GM19043 (cell line): ENCODE measurements around the gene SLC26A6.

Source experiments
- ATAC-seq: cut with Tn5 transposase; IDR thresholded peaks from one replicate; pipeline ENCODE4 v1.9.1; 2021; ENCODE audit warnings: low read depth; ENCODE audit not compliant: unreplicated experiment

The SLC26A6 gene

DNA sequence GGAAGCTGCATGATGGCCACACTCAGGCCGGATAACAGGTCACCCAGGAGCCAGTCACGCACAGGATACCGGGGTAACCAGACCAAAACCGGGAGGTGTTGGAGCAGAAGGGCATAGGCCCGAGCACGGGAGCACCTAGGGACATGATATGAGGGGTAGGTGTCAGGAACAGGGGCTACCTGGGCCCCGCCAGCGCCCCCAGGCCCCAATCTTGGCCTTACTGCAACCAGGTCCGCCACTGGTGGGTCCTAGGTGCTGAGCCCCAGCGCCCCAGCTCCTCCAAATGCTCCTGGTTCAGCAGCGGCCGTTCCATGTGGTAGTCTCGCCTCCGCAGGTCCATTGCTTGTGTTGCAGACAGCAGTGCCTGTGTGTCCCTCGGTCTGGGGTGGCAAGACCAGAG, 2.0 kb downstream of the SLC26A6 start:
- no peak for ATAC-seq

DNA sequence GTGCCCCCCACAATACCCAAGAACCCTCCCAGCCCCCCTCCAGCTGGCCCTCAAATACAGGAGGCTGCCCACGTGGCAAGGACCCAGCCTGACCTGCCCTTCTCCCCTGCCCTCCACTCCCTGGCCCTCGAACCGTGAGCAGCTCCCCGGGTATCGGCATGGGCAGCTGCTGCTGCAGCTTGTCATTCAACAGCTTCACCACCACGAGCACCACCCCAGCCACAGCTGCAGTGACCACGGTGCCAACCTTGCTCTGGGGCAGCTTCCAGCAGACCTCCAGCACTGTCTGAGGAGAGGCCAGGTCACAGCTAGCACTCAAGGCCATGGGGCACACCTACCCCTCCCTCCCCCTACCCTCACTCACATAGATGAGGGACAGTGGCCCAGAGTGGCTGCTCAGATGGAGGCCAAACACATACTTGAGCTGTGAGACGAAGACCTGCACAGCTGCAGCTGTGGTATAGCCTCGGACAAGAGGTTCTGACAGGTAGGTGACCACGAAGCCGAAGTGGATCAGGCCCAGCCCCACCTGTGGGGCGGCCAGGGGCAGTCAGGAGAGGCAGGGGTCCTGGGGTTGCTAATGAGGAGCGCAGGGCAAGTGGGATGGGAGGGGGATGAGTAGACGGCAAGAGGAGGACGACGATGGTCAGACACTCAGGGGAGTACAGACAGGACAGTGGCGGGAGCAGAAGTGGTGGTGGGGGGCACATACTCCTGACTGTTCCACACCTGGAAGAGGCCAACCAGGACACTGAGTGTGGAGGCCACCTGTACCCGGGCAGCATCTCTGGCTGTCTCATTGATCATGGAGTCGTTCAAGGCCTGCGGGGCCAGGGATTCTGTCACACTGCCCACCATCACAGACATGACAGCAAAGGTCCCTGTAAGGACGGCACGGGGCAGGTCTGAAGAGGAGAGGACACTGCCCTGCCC, 3.5 kb downstream of the SLC26A6 start:
- ATAC-seq = no peak

DNA sequence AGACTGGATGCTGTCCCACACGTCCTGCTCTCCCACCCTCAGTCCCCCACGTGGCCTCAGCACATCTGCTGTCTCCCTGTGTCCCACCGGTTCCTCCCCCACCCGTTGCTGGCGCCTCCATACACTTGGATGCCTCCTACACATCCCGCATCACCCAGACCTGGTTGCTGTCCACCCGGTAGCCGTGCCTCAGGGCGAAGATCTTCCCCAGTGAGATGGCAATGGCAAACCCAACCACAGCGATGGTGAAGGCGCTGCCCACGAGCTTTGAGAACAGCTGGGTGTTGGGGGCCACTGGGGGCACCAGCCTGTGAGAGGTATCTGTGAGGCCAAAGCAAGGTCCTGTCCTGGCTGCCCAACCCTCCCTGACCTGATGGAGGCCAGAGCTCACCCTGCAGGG, 4.4 kb downstream of the SLC26A6 start:
- ATAC-seq = no peak

DNA sequence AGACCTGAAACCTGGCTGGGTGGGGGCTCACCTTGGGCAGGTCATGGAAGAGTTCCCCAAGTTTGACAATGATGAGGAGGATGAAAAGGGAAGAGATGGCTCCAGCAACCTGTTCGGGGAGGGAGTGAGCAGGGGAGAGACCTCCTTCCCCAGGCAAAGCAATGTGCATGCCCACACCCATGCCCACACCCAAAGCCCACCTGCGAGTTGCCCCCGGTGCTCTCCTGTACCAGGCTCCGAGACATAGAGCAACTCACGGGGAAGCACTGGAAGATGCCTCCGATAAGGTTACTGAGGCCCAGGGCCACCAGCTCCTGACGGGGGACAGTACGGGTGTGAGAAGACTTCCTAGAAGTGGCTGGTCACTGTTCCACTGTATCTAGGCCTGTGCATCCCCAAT, 4.9 kb downstream of the SLC26A6 start:
- ATAC-seq = no peak

DNA sequence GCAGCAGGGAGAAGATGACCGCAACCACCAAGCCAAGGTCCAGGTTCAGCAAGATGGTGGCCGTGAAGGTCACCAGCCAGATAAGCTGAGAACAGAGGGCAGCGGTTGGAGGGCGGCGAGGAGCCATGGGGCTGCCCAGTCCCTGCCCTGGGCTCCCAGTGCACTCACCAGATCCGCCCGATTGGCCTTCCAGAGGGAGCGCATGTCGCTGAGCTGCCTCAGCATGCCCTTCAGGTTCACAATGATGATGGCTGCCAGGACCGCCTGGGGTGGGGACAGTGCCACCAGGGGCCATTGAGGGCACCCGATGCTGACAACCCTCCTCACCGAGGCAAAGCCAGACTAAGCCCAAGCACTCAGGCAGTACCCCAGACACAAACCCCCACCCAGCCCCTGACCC, 5.4 kb downstream of the SLC26A6 start:
- ATAC-seq = no peak

DNA sequence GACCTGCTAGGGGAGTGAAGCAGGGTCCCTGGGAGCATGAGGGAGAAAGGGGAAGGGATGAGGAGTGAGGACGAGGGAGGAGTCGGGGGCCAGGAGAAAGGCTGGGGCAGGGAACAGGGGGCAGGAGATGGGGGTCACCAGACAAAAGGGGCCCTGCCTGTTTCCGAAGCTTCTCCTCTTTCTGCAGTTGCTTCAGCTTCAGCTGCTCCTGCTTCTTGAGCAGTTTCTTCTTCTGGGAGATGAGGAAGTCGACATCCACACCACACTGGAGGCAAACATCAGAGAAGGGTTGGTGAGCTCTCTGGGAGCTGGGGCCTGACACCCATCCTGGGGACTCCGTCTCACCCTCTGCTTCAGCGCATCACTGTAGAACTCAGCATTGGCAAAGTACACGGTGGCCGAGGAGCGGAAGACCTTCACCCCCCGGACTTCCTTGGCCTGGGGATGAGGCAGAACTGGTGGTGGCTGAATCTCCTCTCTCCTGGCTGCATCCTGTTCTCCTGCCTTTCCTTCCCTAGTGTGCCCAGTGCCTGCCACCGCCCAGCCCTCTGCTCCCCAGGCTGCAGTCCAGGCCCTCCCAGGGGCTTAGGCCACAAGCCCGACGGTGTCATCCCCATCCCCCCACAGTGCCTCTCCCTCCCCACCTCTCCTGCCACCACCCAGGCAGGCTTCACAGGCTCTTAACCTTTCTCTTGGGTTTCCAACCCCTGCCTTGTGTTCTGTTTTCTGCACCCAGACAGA, 6.8 kb downstream of the SLC26A6 start:
- ATAC-seq = no peak

DNA sequence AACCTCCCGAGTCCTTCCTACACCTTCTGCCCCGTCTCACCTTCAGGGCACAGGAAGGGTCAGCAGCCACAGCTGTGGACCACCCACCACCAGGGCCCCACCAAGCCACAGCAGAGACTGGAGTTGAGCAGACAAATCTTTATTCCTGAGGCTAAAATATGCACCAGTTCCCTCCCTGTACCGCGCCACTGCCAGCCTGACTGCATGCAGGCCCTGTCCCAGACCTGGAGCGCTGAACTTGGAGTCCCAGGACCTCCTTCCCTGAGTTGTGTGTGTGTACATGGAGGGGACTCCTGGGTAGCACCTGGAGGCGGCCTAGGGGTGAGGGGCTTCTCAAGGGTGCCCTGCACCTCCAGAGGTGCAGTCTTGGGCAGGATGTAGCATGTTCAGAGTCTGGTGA, 9.7 kb downstream of the SLC26A6 start:
- no peak for ATAC-seq

DNA sequence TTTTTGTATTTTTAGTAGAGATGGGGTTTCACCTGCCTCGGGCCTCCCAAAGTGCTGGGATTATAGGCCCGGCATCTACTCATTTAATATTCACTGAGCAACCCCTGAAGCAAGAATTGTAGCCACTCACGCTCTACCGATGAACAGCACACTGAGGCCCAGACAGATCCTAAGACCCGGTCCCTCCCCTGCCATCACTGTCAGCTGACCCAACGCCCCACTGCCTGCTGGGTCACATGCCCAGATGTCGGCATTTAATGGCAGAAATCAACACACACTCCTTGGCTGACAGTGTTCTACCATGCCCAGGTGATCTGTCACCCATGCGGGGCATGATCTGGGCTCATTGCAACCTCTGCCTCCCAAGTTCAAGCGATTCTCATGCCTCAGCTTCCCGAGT, 10.5 kb downstream of the SLC26A6 start:
- ATAC-seq = no peak

DNA sequence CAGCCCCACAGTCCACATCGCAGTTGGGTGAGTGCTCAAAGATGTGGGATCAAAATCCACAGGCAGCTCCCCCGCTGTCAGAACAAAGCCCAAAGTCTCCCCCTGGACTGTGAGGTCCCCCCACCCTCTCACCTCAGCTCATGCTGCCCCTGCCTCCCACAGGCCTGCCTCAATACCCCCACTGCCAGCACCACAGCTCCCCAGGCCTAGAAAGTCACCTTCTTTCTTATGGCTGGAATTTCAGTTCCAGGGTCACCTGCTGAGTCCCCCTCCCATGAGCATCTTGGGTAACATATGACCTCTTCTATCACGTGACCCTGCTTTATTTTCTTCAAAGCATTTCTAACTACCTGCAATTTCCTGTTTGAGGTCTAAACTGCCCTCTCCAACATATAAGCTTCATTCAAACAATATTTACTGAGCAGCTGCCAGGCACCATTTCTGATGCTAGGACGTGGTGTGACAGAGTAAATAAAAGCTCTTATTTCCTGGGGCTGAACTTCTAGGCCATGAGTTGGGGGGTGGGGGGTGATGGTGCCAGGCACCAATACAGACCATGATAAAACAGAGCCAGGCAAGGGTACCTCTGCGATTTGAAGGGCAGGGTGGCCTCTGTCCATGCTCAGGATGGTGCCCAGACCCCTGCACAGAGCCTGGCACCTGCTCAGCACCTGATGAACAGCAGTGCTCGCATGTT, 11.3 kb downstream of the SLC26A6 start:
- ATAC-seq = no peak

DNA sequence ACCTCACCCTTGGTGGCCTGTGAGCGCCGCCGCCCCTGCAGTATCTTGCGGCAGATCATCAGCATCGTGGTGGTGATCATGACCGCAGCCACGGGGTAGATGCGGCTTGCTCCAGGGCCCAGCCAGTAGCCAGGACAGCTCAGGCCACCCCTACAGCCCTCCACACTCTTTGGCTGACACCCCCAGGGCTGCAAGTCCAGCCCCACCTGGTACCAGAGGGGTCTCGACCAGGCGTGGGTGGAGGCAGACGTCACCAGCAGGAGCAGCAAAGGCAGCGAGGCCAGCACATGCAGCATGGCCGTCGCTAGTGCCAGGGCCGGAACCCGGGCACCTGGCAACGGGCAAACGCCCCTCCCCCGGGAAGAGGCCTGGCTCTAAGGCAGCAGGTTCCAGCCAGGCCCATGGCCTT, 13.8 kb downstream of the SLC26A6 start, which contains the start of gene TMEM89:
TSS of gene TMEM89 (minus strand) at position 309 of the 409 bp plus-strand sequence. CDS start at position 296, 13 bp downstream.
- no peak for ATAC-seq

DNA sequence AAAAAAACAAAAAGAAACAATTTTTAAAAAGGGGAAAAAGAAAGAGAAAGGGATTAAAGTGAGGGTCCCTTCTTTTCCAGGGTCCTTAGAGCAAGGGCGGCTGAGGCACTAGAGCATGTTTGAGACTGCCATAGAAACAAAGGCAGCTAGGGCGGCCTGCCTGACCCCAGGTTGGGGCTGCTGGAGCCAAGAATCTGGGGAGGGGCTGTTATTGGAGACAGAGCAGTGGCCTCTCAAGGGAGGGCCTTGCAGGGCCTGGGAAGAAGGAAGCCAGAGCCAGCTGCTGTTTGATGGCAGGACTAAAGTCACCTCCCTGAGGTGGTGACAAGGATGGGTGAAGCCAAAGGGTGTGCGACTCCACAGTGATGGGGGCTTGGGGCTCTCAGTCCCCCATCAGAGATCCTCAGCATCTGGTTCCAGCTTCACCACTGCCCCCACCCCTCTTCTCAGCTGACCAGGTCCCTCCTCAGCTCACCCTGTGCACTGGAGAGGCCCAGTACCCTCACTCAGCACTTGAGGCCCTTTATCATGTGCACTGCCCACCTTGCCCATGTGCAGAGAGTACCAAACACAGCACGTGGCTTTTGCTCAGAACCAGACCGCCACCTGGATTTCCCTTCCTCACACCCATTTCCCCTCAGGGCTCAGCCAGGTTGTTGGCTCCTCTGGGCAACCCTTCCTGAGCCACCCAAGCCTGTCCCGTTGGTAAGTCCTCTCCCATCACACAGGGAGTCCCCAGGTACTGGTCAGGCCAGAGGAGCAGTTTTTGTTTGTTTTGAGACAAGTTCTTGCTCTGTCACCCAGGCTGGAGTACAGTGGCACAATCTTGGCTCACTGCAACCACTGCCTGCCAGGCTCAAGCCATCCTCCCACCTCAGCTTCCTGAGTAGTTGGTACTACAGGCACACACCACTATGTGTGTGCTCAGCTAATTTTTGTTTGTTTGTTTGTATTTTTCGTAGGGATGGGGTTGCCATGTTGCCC, 15.4 kb downstream of the SLC26A6 start:
- no peak for ATAC-seq

DNA sequence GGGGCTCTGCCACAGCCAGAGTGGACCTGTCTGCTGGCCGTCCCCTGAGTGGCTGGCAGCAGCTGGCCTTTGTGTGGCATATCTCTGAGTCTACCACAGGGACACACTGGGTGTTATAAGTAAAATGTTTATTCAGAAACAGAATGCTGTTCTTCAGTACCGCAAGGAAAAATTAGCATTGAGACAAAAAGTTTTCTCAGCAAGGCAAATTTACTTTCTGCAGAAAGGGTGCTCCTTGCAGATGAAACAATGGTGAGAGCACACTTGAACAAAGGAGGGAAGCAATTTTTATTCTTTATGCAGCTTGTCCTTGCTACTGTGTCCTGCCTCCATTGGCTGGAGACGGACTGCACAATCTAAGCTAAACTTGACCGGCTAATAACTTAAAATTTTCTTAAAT, 17.7 kb downstream of the SLC26A6 start:
- no peak for ATAC-seq

DNA sequence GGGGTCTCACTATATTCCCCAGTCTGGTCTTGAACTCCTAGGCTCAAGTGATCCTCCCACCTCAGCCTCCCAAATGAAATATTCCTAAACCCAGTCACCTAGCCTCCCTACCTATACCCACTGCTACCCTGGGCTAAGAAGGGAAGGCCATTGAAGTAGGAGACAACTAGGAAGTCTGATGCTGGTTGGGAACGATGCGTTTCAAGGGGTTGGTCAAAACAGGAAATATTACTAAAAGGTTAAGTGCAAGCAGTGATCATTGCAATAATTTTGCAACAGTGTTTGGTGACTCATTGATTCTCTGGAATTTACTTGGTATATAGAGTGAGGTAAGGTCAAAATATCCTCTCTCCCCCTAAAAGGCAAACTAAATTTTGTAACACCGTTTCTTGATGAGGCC, 21.2 kb downstream of the SLC26A6 start:
- no peak for ATAC-seq

DNA sequence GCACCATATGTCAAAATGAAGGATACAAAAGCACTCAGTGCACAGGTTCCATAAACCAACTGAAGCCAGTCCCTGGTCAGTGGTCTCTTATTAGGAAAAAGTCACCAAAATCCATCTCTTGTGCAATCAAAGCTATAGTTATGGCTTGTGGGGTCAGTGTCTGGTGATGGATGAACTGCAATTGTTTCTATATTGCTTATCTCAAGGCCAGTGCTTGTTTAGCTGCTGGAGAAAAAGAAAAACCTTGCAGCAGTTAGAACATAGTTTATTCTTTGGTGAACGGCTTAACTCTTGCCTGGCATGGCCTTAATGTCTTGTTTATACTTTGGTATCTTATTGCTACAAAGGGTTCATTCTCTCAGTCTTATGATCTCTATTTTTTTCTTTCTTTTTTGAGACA, 23.0 kb downstream of the SLC26A6 start:
- no peak for ATAC-seq

DNA sequence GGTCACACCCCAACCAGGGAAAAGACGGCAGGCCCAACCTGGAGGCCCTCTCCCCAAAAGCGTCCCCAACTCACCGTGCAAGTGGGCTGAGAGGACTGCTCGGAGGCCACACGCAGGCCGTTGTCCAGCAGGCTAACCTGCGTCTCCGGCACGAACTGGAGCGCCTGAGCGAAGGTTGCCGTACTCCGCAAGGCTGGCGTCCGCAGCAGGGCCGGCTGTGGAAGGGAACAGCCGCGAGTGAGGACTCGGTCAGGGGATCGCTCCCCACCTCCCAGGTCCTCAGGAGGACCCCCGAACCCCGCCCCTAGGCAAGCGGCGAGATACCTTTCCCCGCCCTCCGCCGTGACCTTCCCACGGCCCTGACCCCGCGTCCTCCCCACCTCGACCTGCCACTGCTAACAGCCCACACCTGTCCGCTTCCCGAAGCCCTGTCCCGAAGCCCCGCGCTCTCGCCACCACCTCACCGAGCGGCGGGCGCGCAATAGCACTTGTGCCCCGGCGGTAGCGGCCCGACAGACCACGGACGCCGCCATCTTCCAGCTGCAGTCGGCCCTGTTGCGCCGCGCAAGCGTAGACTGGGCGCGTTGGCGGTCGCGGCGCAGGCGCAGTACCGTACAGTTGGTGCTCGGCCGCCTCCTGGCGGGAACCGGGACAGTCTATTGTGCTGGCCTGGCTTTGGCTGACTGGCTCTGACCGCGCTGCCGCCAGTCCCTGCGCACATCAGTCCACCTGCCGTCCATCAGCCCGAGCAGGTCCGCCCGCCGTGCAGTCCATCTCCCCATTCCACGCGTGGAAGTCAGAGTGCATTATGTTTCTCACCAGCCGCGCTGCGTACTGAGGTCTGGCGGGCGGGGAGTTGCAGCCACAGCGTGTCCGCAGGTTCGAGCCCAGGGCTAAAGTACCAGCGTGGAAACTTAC, 25.9 kb downstream of the SLC26A6 start, which contains the start of gene UQCRC1:
TSS of gene UQCRC1 (minus strand) at position 559 of the 918 bp plus-strand sequence. CDS start at position 533, 26 bp downstream.
- ATAC-seq = peak; percentile 96

DNA sequence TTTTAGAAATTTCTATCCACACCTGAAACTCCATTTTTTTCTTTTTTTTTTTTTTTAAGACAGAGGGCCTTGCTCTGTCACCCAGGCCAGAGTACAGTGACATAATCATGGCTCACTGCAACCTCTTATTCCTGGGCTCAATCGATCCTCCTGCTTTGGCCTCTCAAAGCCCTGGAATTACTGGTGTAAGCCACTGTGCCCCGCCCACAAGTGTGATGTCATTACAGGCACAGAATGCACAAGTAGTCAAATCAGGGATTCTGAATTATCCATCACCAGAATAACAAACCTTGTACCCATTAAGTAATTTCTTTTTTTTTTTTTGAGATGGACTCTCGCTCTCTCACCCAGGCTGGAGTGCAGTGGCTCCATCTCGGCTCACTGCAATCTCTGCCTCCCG, 27.7 kb downstream of the SLC26A6 start:
- ATAC-seq = no peak

DNA sequence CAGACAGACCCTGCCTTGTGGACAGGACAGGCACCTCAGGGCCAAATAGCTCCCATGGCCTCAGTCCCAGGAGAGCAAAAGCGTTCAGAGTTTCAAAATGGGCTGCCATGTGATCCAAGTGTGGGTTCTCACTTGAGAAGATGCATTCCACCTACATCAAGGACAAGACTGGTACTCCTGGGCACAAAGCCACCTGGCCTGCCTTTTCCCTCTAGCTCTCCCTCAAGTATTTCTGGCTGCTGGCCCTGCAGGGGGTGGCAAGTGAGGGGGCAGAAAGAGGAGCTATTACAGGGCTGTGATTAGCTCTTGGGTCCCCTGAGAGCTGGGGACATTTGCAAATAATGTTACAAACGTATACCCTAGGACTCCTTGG, 33.7 kb downstream of the SLC26A6 start:
- ATAC-seq = no peak

DNA sequence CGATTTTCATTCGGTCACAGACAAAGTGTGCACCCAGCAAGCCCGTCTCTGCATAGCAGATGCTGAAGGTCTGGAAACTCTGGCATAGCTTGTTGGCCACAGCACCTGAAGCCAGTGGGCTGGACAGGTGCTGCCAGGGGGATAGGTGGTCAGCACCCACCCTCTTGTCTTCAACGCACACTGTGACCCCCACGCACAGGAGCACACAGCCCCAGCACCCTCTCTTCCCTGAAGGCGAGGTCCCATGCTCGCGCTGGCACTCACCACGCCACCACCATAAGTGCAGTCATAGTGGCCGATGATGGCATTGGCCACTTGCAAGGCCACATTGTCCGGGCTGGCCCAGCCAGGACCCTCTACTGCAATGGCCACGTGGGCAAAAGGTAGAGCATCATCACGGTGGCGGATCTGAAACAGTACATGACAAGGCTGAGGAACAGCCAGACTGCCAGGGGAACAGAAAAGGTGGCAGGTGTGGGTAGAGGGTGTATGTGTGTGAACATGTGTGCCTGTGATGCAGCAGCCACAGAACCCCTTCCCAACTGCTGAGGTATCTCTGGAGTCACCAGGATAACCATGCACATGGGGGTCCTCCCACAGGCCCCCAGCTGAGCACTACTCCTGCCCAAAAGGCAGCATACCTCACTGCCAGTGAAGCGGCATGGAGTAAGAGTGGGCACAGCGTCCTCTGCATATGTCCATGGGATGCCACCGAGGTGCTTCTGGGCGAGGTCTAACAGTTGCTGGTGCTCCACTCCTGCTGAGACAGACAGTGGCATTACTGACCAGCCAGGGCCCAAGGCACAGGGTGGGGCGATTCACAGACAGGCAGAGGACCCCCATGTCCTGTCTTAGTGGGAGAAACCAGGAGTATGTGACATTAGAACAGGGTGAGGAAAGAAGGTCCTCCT, 34.3 kb downstream of the SLC26A6 start:
- ATAC-seq = no peak
